ENCODE results near the gene INAFM1.

- TF ChIP-seq REST (IDR thresholded peaks at IDR 0.05; ENCODE audit: borderline replicate concordance): no peak
- no peak for TF ChIP-seq REST (CRISPR knock-in tag; IDR thresholded peaks at IDR 0.05; ENCODE audit: low read depth)
- no peak for TF ChIP-seq E2F8 (IDR thresholded peaks at IDR 0.05; ENCODE audit: low read depth, partially characterized antibody)
- no peak for TF ChIP-seq IRF1 (CRISPR knock-in tag; IDR thresholded peaks at IDR 0.05; ENCODE audit: borderline replicate concordance)
Measured at GRCh38 chr19:47275791-47276461, 1.2 kb downstream of the INAFM1 start.

All from K562 (cell line).